Endothelial cell (in vitro differentiated cells): ENCODE data around the gene CUEDC1. TPM values are rescaled to one million over a fixed set of nuclear protein-coding genes. Genes with fewer than 3 reads are reported as not detected.

Source experiments
- DNase-seq: peaks from one replicate; pipeline ENCODE4 v3.0.0; 2021; ENCODE audit warnings: low spot score
- H3K27ac Mint-ChIP-seq: one replicate; pipeline ENCODE4 v1.8.0; 2021; ENCODE audit warnings: mixed read lengths, inconsistent platforms; ENCODE audit not compliant: unreplicated experiment
- H3K27me3 Mint-ChIP-seq: one replicate; pipeline ENCODE4 v1.8.0; 2021; ENCODE audit warnings: mild to moderate bottlenecking, moderate library complexity, mixed read lengths, inconsistent platforms; ENCODE audit not compliant: unreplicated experiment
- H3K36me3 Mint-ChIP-seq: one replicate; pipeline ENCODE4 v1.8.0; 2021; ENCODE audit warnings: mild to moderate bottlenecking, low read depth, mixed read lengths, inconsistent platforms; ENCODE audit not compliant: unreplicated experiment
- H3K4me1 Mint-ChIP-seq: one replicate; pipeline ENCODE4 v1.8.0; 2021; ENCODE audit warnings: mild to moderate bottlenecking, mixed read lengths, inconsistent platforms; ENCODE audit not compliant: unreplicated experiment
- H3K4me3 Mint-ChIP-seq: one replicate; pipeline ENCODE4 v1.8.0; 2021; ENCODE audit warnings: mild to moderate bottlenecking, mixed read lengths, inconsistent platforms; ENCODE audit not compliant: unreplicated experiment
- H3K9me3 Mint-ChIP-seq: one replicate; pipeline ENCODE4 v1.8.0; 2021; ENCODE audit warnings: mixed read lengths, inconsistent platforms; ENCODE audit not compliant: unreplicated experiment
- CTCF ChIP-seq: fragments of 200-600 bp; sonication (generic); IDR thresholded peaks from one replicate; pipeline ENCODE4 v1.5.0; 2021; ENCODE audit warnings: antibody characterized with exemption; ENCODE audit not compliant: unreplicated experiment
- total RNA-seq: library from RNA; stranded (reverse); fragmentation: NEBNext Ultra II Directional; extraction: Animal tissue kit (Norgen Biotek cat#: 25700); gene quantifications from one replicate; pipeline ENCODE4 v1.2.1, GENCODE V29; 2021; ENCODE audit not compliant: unreplicated experiment

The CUEDC1 gene
- total RNA-seq, 1 donor from 2014 or later, result 13.3 TPM

GRCh38 chr17:57902117-57902799 lies 53.0 kb downstream of the CUEDC1 start:
- Mint-ChIP-seq H3K9me3 (no peaks in the 10 kb centered on the region), H3K27me3 (peaks cover 12% of the 10 kb centered on the region), H3K36me3 (peaks cover 5% of the 10 kb centered on the region), H3K27ac (peak overlapping the region; percentile 31), H3K4me3 (peak overlapping the region; percentile 21), H3K4me1 (peaks cover 37% of the 10 kb centered on the region)
- no peak for DNase-seq
- TF ChIP-seq CTCF, result no peak

GRCh38 chr17:57900991-57901743 lies 54.0 kb downstream of the CUEDC1 start:
- no peak for TF ChIP-seq CTCF
- Mint-ChIP-seq H3K4me1 (peaks cover 34% of the 10 kb centered on the region), H3K27me3 (peaks cover 13% of the 10 kb centered on the region), H3K4me3 (no peak overlapping the region), H3K36me3 (no peaks in the 10 kb centered on the region), H3K27ac (no peak overlapping the region), H3K9me3 (no peaks in the 10 kb centered on the region)
- no peak for DNase-seq

- DNase-seq, result no peak
- no peak overlapping the region for H3K4me3 Mint-ChIP-seq
- no peaks in the 10 kb centered on the region for H3K36me3 Mint-ChIP-seq
- H3K9me3 Mint-ChIP-seq, result no peaks in the 10 kb centered on the region
- H3K4me1 Mint-ChIP-seq, result peaks cover 36% of the 10 kb centered on the region
- H3K27me3 Mint-ChIP-seq, result peaks cover 13% of the 10 kb centered on the region
- no peak for TF ChIP-seq CTCF
- H3K27ac Mint-ChIP-seq, result no peak overlapping the region
Measured at GRCh38 chr17:57899822-57900221, 55.4 kb downstream of the CUEDC1 start.

- no peak for TF ChIP-seq CTCF
- Mint-ChIP-seq H3K27ac (peak overlapping the region; percentile 34), H3K36me3 (no peaks in the 10 kb centered on the region), H3K4me1 (peaks cover 37% of the 10 kb centered on the region), H3K27me3 (peaks cover 13% of the 10 kb centered on the region), H3K9me3 (no peaks in the 10 kb centered on the region), H3K4me3 (no peak overlapping the region)
- DNase-seq, result no peak
Measured at GRCh38 chr17:57899391-57899790, 55.8 kb downstream of the CUEDC1 start.
